ENCODE results near the gene GTF2A1.
"Not testable (repeated sequence)": the region's sequence is repeated elsewhere in the genome, so short reads cannot be mapped to it uniquely, and the experiment has no call there.

The GTF2A1 gene

DNA sequence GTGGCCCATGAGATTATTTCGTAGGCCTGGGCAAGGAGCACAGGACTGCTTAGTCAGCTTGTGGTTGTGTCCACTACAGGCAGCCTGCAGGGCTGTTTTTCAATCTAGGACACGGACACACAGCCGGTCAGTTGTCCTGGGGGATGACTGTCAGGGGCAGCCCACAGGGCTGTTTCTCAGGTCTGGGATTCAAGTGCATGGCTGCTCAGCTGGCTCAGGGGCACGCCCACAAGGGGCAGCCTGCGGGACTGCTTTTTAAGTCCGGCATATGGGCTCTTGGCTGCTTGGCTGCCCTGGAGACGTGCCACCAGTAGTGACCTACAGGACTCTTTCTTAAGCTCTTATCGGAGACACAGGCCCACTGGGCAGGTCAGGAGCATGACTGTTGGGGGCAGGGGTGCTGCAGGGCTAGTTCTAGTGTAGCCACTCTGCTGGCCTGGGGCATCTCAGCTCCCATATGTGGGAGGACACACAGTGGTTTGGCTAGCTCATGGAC, 26.6 kb upstream of the GTF2A1 start:
- H3K27me3 ChIP-seq (ENCODE audit: insufficient read depth, low read length), result no peaks in the 10 kb centered on the region

DNA sequence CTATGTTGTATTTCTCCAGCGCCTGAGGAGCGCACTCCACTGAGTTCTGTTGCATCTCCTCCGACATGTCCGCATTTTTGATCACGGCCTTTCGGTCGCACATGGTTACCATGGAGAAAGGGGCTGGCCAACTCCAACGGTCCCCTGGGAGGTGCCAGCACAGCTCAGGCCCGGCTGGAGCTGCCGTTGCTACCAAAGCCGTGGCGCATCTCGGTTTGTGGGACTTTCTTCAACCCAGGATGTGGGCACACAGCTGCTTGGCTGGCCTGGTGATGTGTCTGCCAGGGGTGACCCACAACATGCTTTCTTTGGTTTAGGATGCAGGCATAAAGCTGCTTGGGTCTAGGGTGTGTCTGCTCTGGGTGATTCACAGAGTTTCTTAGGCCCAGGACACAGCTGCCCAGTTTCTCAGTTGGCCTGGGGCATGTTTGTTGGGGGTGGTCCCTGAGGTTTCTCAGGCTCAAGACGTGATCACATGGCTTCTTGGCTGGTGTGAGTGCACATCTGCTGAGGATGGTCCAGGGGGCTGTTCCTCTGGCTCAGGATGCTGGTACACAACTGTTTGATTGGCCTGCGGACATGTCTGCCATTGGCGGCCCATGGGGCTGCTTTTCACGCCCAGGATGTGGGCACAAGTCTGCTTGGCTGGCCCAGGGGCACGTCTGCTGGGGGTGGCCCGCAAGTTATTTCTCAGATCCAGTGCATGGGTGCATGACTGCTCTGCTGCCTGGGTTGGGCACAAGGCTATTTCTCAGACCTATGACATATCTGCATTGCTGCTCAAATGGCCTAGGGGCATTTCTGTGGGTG, 25.9 kb upstream of the GTF2A1 start:
- Histone ChIP-seq H3K4me3 (ENCODE audit: low read length) (no peak overlapping the region), H3K27me3 (ENCODE audit: insufficient read depth, low read length) (no peaks in the 10 kb centered on the region), H3K36me3 (ENCODE audit: insufficient read depth, low read depth, low read length) (no peaks in the 10 kb centered on the region), H3K27ac (ENCODE audit: low read length) (no peak overlapping the region), H3K4me1 (ENCODE audit: insufficient read depth, low read length) (no peaks in the 10 kb centered on the region), H3K9me3 (ENCODE audit: insufficient read depth, low read depth, low read length) (peaks cover 4% of the 10 kb centered on the region; the same call in 1 of the 2 replicates), H3K9ac (ENCODE audit: low read depth, low read length) (no peak overlapping the region)

More for the DNA sequence above, 26.6 kb upstream of the GTF2A1 start:
- Histone ChIP-seq H3K27ac (ENCODE audit: low read length) (no peak overlapping the region), H3K36me3 (ENCODE audit: insufficient read depth, low read depth, low read length) (no peaks in the 10 kb centered on the region), H3K4me3 (ENCODE audit: low read length) (no peak overlapping the region), H3K9me3 (ENCODE audit: insufficient read depth, low read depth, low read length) (peaks cover 4% of the 10 kb centered on the region; the same call in 1 of the 2 replicates), H3K9ac (ENCODE audit: low read depth, low read length) (no peak overlapping the region), H3K4me1 (ENCODE audit: insufficient read depth, low read length) (no peaks in the 10 kb centered on the region)

DNA sequence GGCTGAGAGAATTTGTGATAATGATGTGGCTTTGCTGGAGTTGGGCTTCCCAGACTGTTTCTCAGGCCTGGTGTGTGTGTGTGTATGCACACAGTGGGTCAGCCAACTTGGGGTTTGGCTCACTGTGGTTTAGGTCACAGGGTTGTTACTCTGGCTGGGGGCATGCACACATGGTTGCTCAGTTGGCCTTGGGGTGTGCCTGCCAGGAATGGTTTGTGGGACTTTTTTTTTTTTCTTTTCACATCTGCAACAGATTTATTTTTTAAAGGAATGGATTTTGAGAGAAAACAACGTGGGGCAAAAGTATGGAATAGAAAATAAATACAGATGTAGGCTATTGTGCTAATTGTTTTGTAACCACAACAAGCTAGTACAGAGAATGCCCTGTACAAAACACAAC, 25.0 kb upstream of the GTF2A1 start:
- Histone ChIP-seq H3K9me3 (ENCODE audit: insufficient read depth, low read depth, low read length) (peaks cover 4% of the 10 kb centered on the region; the same call in 1 of the 2 replicates), H3K9ac (ENCODE audit: low read depth, low read length) (no peak overlapping the region), H3K27ac (ENCODE audit: low read length) (no peak overlapping the region), H3K27me3 (ENCODE audit: insufficient read depth, low read length) (no peaks in the 10 kb centered on the region), H3K4me1 (ENCODE audit: insufficient read depth, low read length) (no peaks in the 10 kb centered on the region), H3K4me3 (ENCODE audit: low read length) (no peak overlapping the region), H3K36me3 (ENCODE audit: insufficient read depth, low read depth, low read length) (no peaks in the 10 kb centered on the region)

DNA sequence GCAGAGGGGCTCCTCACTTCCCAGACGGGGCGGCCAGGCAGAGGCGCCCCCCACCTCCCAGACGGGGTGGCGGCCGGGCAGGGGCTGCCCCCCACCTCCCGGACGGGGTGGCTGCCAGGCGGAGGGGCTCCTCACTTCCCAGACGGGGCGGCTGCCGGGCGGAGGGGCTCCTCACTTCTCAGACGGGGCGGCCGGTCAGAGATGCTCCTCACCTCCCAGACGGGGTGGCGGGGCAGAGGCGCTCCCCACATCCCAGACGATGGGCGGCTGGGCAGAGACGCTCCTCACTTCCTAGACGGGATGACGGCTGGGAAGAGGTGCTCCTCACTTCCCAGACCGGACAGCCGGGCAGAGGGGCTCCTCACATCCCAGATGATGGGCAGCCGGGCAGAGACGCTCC, 23.7 kb upstream of the GTF2A1 start:
- not testable (repeated sequence) for H3K9ac ChIP-seq (ENCODE audit: low read depth, low read length); H3K36me3 ChIP-seq (ENCODE audit: insufficient read depth, low read depth, low read length); H3K27ac ChIP-seq (ENCODE audit: low read length); H3K27me3 ChIP-seq (ENCODE audit: insufficient read depth, low read length); H3K9me3 ChIP-seq (ENCODE audit: insufficient read depth, low read depth, low read length); H3K4me3 ChIP-seq (ENCODE audit: low read length); H3K4me1 ChIP-seq (ENCODE audit: insufficient read depth, low read length)

DNA sequence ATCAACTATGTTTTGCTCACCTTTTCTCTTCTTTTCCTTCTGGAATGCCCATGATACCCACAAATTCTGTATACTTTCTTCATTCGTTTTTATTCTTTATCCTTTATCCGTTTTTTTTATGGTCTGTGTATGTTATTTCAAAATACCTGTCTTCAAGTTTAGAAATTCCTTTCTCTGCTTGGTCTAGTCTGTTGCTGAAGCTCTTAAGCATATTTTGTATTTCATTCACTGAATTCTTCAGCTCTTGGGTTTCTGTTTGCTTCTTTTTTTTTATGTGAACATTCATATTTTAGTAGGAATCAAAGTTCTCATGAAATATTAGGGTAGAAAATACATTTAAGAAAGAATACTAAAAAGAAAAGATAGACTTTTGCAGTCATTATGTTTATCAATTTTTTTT, 22.7 kb upstream of the GTF2A1 start:
- Histone ChIP-seq H3K9me3 (ENCODE audit: insufficient read depth, low read depth, low read length) (peaks cover 4% of the 10 kb centered on the region; the same call in 1 of the 2 replicates), H3K4me3 (ENCODE audit: low read length) (no peak overlapping the region), H3K4me1 (ENCODE audit: insufficient read depth, low read length) (no peaks in the 10 kb centered on the region), H3K27me3 (ENCODE audit: insufficient read depth, low read length) (no peaks in the 10 kb centered on the region), H3K27ac (ENCODE audit: low read length) (no peak overlapping the region), H3K9ac (ENCODE audit: low read depth, low read length) (no peak overlapping the region), H3K36me3 (ENCODE audit: insufficient read depth, low read depth, low read length) (no peaks in the 10 kb centered on the region)

DNA sequence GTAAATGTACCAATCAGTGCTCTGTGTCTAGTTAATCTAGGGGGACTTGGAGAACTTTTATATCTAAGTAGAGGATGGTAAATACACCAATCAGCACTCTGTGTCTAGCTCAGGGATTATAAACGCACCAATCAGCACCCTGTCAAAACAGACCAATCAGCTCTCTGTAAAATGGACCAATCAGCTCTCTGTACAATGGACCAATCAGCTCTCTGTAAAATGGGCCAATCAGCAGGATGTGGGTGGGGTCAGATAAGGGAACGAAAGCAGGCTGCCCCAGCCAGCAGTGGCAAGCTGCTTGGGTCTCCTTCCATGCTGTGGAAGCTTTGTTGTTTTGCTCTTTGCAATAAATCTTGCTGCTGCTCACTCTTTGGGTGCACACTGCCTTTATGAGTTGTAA, 16.1 kb upstream of the GTF2A1 start:
- not testable (repeated sequence) for H3K36me3 ChIP-seq (ENCODE audit: insufficient read depth, low read depth, low read length); H3K4me3 ChIP-seq (ENCODE audit: low read length); H3K9ac ChIP-seq (ENCODE audit: low read depth, low read length); H3K9me3 ChIP-seq (ENCODE audit: insufficient read depth, low read depth, low read length); H3K27ac ChIP-seq (ENCODE audit: low read length); H3K4me1 ChIP-seq (ENCODE audit: insufficient read depth, low read length); H3K27me3 ChIP-seq (ENCODE audit: insufficient read depth, low read length)

DNA sequence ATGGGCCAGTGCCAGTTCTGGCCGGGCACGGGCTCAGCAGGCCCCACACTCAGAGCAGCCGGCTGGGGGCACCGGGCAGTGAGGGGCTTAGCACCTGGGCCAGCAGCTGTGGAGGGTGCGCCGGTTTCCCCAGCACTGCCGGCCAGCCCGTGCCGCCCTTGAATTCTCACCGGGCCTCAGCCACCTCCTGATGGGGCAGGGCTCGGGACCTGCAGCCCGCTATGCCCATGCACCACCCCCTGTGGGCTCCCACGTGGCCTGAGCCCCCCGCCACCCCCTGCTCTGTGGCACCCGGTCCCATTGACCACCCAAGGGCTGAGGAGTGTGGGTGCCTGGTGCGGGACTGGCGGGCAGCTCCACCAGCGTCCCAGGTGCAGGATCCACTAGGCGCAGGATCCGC, 15.4 kb upstream of the GTF2A1 start:
- no peak overlapping the region for H3K27ac ChIP-seq (ENCODE audit: low read length)
- no peaks in the 10 kb centered on the region for H3K36me3 ChIP-seq (ENCODE audit: insufficient read depth, low read depth, low read length)
- H3K9me3 ChIP-seq (ENCODE audit: insufficient read depth, low read depth, low read length), result no peaks in the 10 kb centered on the region
- H3K27me3 ChIP-seq (ENCODE audit: insufficient read depth, low read length), result no peaks in the 10 kb centered on the region
- H3K4me1 ChIP-seq (ENCODE audit: insufficient read depth, low read length), result peaks cover 5% of the 10 kb centered on the region; the same call in 1 of the 2 replicates
- no peak overlapping the region for H3K4me3 ChIP-seq (ENCODE audit: low read length)
- H3K9ac ChIP-seq (ENCODE audit: low read depth, low read length), result no peak overlapping the region

DNA sequence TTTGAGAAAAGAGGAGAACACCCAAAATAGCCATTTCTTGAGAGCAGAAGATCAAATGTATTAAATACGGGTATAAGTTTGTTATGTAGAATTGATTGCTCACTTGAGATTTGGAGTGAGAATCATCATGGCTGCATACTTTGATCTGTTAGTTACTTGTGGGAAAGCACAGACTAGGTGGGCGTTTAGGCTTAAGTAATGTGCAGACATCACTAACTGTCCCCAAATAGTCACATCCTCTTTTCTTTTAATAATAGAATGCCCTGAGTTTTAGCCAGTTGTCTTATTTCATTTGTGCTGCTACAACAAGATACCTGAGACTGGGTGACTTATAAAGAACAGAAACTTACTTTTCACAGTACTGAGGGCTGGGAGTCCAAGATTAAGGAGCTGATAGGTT, 14.3 kb upstream of the GTF2A1 start:
- Histone ChIP-seq H3K9me3 (ENCODE audit: insufficient read depth, low read depth, low read length) (peaks cover 5% of the 10 kb centered on the region; the same call in 1 of the 2 replicates), H3K36me3 (ENCODE audit: insufficient read depth, low read depth, low read length) (no peaks in the 10 kb centered on the region), H3K27me3 (ENCODE audit: insufficient read depth, low read length) (no peaks in the 10 kb centered on the region), H3K4me3 (ENCODE audit: low read length) (no peak overlapping the region), H3K9ac (ENCODE audit: low read depth, low read length) (no peak overlapping the region), H3K4me1 (ENCODE audit: insufficient read depth, low read length) (peaks cover 5% of the 10 kb centered on the region; the same call in 1 of the 2 replicates), H3K27ac (ENCODE audit: low read length) (no peak overlapping the region)

DNA sequence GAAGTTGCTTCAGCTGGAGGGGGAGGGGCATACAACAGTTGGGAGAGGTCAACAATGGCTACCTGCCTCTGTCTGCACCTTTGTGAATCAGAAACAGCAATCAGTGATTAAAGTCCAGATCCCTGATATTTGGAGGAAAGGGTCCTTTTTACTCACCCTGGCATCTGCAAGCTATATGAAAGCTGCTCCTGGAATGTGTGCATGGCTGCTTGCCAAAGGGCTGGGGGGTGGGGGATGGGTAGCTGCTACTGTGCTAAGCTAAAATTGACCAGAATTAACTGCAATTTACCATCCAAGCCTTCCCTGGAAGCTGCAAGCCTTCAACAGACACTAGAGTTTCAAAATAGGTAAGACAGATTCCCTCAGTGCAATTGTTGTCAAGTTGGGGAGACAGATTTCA, 13.5 kb upstream of the GTF2A1 start:
- H3K9me3 ChIP-seq (ENCODE audit: insufficient read depth, low read depth, low read length), result peaks cover 5% of the 10 kb centered on the region; the same call in 1 of the 2 replicates
- no peak overlapping the region for H3K9ac ChIP-seq (ENCODE audit: low read depth, low read length)
- no peak overlapping the region for H3K27ac ChIP-seq (ENCODE audit: low read length)
- H3K4me3 ChIP-seq (ENCODE audit: low read length), result no peak overlapping the region
- H3K36me3 ChIP-seq (ENCODE audit: insufficient read depth, low read depth, low read length), result no peaks in the 10 kb centered on the region
- H3K4me1 ChIP-seq (ENCODE audit: insufficient read depth, low read length), result peaks cover 5% of the 10 kb centered on the region; the same call in 1 of the 2 replicates
- H3K27me3 ChIP-seq (ENCODE audit: insufficient read depth, low read length), result no peaks in the 10 kb centered on the region

DNA sequence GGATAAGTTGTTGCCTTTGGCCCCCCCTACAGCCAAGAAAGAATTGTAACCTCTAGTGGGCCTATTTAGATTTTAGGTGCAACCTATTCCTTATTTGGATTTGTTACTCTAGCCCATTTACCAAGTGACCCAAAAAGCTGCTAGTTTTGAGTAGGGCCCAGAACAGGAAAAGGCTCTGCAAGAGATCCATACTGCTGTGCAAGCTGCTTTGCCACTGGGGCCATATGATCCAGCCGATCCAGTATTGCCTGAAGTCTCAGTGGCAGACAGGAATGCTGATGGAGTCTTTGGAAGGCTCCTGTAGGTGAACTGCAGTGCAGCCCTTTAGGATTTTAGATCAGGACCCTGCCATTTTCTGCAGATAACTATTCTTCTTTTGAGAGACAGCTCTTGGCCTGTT, 12.9 kb upstream of the GTF2A1 start:
- Histone ChIP-seq H3K27me3 (ENCODE audit: insufficient read depth, low read length) (no peaks in the 10 kb centered on the region), H3K4me1 (ENCODE audit: insufficient read depth, low read length) (peaks cover 5% of the 10 kb centered on the region; the same call in 1 of the 2 replicates), H3K9ac (ENCODE audit: low read depth, low read length) (no peak overlapping the region), H3K36me3 (ENCODE audit: insufficient read depth, low read depth, low read length) (no peaks in the 10 kb centered on the region), H3K27ac (ENCODE audit: low read length) (no peak overlapping the region), H3K4me3 (ENCODE audit: low read length) (no peak overlapping the region), H3K9me3 (ENCODE audit: insufficient read depth, low read depth, low read length) (peaks cover 5% of the 10 kb centered on the region; the same call in 1 of the 2 replicates)

DNA sequence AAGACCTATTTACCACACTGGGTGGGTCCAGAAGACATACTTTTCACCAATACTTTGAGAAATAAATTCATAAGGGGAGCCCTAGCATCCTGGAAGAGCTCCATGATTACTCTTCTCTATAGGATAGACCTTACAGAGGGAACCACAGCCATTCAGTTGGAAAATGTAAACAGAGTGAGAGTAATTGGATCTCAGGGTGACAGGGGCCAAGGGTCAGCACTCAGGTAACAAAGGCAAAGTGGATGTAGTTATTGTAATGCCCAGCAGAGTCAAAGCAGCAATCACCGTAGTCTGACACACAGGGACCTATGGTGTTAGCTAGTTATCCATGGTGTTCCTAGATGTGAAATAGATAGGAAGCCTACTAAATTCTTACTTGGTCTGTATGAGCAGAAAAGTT, 10.8 kb upstream of the GTF2A1 start:
- Histone ChIP-seq H3K27me3 (ENCODE audit: insufficient read depth, low read length) (no peaks in the 10 kb centered on the region), H3K27ac (ENCODE audit: low read length) (no peak overlapping the region), H3K4me3 (ENCODE audit: low read length) (no peak overlapping the region), H3K4me1 (ENCODE audit: insufficient read depth, low read length) (peaks cover 5% of the 10 kb centered on the region; the same call in 1 of the 2 replicates), H3K9ac (ENCODE audit: low read depth, low read length) (no peak overlapping the region), H3K9me3 (ENCODE audit: insufficient read depth, low read depth, low read length) (peaks cover 5% of the 10 kb centered on the region; the same call in 1 of the 2 replicates), H3K36me3 (ENCODE audit: insufficient read depth, low read depth, low read length) (no peaks in the 10 kb centered on the region)

DNA sequence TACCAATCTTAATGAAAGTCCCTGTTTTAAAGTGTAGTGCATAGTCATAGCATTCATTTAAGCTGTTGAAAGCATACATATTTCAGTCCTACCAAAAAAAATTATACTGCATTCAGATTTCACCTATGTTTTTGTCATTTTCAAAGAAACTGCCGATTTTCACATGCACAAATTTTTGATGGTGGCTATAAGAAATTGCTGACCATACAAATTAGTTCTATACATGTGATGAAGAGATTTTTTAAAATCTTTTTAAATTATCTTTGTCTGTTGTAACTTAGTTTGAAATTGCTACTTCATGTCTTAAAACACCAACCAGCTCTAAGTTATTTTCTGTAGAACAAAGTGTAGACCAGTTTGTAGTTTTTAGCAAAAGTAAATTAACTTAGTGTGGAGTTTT, 3.5 kb upstream of the GTF2A1 start:
- H3K9ac ChIP-seq (ENCODE audit: low read depth, low read length), result no peak overlapping the region
- no peaks in the 10 kb centered on the region for H3K36me3 ChIP-seq (ENCODE audit: insufficient read depth, low read depth, low read length)
- no peak overlapping the region for H3K4me3 ChIP-seq (ENCODE audit: low read length)
- peaks cover 11% of the 10 kb centered on the region; the same call in 1 of the 2 replicates for H3K4me1 ChIP-seq (ENCODE audit: insufficient read depth, low read length)
- no peaks in the 10 kb centered on the region for H3K27me3 ChIP-seq (ENCODE audit: insufficient read depth, low read length)
- H3K27ac ChIP-seq (ENCODE audit: low read length), result no peak overlapping the region
- no peaks in the 10 kb centered on the region for H3K9me3 ChIP-seq (ENCODE audit: insufficient read depth, low read depth, low read length)

All from iPS-20b (cell line).